GM06990 (cell line): ENCODE data around the gene CAMTA1.

Source experiments
- DNase-seq: peaks from one replicate; pipeline ENCODE4 v3.0.0-alpha.2; 2011; ENCODE audit not compliant: insufficient read length; ENCODE audit errors: extremely low read depth
- H3K27me3 ChIP-seq: replicated peaks from 2 replicates; pipeline ENCODE4 v1.6.0; 2011; ENCODE audit warnings: low read length; ENCODE audit not compliant: control insufficient read depth, insufficient read depth
- H3K36me3 ChIP-seq: 2 replicates; pipeline ENCODE4 v1.5.1; 2011; ENCODE audit warnings: low read length; ENCODE audit not compliant: control insufficient read depth, insufficient read depth
- H3K4me3 ChIP-seq: replicated peaks from 2 replicates; pipeline ENCODE4 v1.5.1; 2011; ENCODE audit warnings: low read depth, mild to moderate bottlenecking, control low read depth, low read length
- TF ChIP-seq, protein P1 (sequence below): IDR thresholded peaks from 2 replicates; pipeline ENCODE4 v1.5.1; 2011; ENCODE audit warnings: low read length, control low read depth, mild to moderate bottlenecking, inconsistent platforms; ENCODE audit not compliant: insufficient read depth, poor library complexity, severe bottlenecking

The CAMTA1 gene

DNA sequence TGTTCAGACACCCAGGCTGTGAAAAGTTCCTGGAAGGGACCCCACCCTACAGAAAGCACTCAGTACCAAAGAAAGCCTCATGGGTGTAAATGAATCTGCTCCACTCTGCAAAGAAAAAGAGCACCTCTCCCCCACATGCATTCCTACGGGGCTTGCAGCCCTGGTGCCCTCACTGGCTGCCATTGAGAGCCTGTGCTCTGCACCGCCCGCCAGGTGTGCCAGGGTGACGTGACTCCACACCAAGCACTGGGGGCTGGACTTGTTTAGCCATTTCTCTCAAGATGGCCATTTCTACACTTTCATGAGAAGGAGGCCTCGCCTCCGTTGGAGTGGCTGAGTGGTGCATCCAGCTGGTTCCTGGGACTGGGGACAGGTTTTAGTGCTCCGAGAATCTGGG, 605.3 kb downstream of the CAMTA1 start:
- Histone ChIP-seq H3K4me3 (no peak overlapping the region), H3K36me3 (no peaks in the 10 kb centered on the region), H3K27me3 (no peaks in the 10 kb centered on the region)
- TF ChIP-seq, protein P1, sequence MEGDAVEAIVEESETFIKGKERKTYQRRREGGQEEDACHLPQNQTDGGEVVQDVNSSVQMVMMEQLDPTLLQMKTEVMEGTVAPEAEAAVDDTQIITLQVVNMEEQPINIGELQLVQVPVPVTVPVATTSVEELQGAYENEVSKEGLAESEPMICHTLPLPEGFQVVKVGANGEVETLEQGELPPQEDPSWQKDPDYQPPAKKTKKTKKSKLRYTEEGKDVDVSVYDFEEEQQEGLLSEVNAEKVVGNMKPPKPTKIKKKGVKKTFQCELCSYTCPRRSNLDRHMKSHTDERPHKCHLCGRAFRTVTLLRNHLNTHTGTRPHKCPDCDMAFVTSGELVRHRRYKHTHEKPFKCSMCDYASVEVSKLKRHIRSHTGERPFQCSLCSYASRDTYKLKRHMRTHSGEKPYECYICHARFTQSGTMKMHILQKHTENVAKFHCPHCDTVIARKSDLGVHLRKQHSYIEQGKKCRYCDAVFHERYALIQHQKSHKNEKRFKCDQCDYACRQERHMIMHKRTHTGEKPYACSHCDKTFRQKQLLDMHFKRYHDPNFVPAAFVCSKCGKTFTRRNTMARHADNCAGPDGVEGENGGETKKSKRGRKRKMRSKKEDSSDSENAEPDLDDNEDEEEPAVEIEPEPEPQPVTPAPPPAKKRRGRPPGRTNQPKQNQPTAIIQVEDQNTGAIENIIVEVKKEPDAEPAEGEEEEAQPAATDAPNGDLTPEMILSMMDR = no peak
- DNase-seq = no peak

DNA sequence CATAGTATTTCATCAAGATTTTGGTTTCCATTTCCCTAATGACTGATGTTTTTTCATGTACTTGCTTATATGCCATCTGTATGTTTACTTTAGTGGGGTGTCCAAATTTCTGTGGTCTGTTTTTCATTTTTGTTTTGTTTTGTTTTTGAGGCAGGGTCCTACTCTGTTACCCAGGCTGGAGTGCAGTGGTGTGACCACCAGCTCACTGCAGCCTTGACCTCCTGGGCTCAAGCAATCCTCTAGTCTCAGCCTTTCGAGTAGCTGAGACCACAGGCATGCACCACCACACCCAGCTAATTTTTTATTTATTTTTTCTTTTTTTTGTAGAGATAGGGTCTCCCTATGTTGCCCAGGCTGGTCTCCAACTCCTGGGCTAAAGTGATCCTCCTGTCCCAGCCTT, 607.9 kb downstream of the CAMTA1 start:
- no peaks in the 10 kb centered on the region for H3K27me3 ChIP-seq
- TF ChIP-seq, protein P1 = no peak
- no peak for DNase-seq
- H3K36me3 ChIP-seq = no peaks in the 10 kb centered on the region
- no peak overlapping the region for H3K4me3 ChIP-seq

DNA sequence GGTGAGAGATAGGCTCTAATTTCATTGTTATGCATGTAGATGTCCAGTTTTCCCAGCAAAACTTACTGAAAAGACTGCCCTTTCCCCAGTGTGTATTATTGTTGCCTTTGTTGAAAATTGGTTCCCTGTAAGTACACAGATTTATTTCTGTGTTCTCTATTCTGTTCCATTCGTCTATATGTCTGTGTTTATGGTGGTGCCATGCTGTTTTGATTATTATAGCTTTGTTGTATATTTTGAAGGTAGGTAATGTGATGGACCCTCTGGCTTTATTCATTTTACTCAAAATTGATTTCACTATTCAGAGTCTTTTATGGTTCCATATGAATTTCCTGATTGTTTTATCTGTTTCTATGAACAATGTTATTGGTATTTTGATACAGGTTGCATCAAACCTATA, 610.0 kb downstream of the CAMTA1 start:
- no peak overlapping the region for H3K4me3 ChIP-seq
- TF ChIP-seq, protein P1 = no peak
- no peaks in the 10 kb centered on the region for H3K36me3 ChIP-seq
- H3K27me3 ChIP-seq = no peaks in the 10 kb centered on the region
- DNase-seq = no peak

DNA sequence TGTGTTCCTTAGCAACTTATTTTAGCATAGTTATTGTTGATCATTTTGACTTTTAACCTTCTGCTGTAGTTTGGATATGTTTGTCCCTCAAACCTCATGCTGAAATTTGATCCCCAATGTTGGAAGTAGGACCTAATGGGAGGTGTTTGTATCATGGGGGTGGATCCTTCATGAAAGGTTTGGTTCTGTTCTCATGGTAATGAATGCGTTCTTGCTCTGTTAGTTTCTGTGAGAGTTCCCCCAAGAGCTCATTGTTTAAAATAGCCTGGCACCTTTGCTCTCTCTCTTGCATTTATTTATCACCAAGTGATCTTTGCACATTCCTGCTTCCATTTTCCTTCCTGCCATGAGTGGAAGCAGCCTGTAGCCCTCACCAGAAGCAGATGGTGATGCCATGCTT, 613.7 kb downstream of the CAMTA1 start:
- TF ChIP-seq, protein P1 = no peak
- no peaks in the 10 kb centered on the region for H3K27me3 ChIP-seq
- no peaks in the 10 kb centered on the region for H3K36me3 ChIP-seq
- no peak overlapping the region for H3K4me3 ChIP-seq
- DNase-seq = no peak

DNA sequence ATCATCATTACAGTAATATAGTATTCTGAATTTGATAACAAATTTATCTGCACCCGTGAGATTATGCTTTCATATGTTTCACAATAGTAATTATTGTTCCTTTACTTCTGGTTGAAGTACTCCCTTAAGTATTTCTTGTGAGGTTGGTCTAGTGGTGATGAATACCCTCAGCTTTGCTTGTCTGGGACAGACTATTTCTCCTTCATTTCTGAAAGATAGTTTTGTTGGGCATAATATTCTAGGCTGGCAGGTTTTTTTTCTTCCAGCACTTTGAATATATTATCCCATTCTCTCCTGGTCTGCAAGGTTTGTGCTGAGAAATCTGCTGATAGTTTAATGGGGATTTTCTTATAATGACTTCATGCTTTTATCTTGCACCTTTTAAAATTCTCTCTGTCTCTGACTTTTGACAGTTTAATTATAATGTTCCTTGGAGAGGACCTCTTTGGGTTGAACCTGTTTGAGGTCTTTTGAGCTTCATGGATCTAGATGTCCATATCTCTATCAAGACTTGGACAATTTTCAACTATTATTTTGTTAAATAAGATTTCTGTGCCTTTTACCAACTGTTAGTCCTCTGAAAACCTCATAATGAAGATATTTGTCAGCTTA, 614.4 kb downstream of the CAMTA1 start:
- no peak for DNase-seq
- no peaks in the 10 kb centered on the region for H3K36me3 ChIP-seq
- TF ChIP-seq, protein P1 = no peak
- no peak overlapping the region for H3K4me3 ChIP-seq
- H3K27me3 ChIP-seq = no peaks in the 10 kb centered on the region

DNA sequence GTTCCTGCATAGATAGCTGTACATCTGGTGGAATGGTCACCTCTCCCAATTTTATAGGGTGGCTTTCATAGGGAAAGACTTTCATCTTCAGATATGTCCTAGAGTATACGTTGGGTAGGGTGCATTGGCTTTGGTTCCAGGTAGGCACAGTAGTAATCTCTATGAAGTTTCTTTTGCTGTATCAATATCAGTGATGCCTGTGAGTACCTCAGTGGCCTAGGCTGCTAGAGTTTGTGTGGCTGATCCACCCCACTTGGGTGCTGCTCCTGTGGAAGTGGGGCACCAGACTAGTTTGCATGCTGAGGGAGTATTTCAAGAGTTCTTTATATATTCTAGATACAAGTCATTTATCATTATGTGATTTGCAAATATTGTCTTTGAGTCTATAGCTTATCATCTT, 615.3 kb downstream of the CAMTA1 start:
- Histone ChIP-seq H3K4me3 (no peak overlapping the region), H3K36me3 (no peaks in the 10 kb centered on the region), H3K27me3 (no peaks in the 10 kb centered on the region)
- DNase-seq = no peak
- TF ChIP-seq, protein P1 = no peak
